Stimulated activated CD4-positive, alpha-beta T cell treated with anti-CD3 and anti-CD28 coated beads, Interleukin-12 subunit alpha, Interleukin-12 subunit beta, amount 100 ng/mL, for 48 hours (primary cell): Measurements from ENCODE around the gene ZDHHC1.

ENCODE experiments used
- DNase-seq, 3 donors: peaks; one replicate each; pipeline ENCODE4 v3.0.0-alpha.2; 2020; ENCODE audit warnings: low read depth in 2 of 3, low spot score in 1 of 3

The ZDHHC1 gene

GRCh38 chr16:67411339-67411738 lies 4.9 kb downstream of the ZDHHC1 start:
- DNase-seq, result no peak

- no peak for DNase-seq
Measured at GRCh38 chr16:67409631-67410030, 6.6 kb downstream of the ZDHHC1 start.

- DNase-seq, result no peak
Measured at GRCh38 chr16:67407788-67408452, 8.4 kb downstream of the ZDHHC1 start.

- no peak for DNase-seq
Measured at GRCh38 chr16:67407176-67407787, 9.0 kb downstream of the ZDHHC1 start.

- no peak for DNase-seq
Measured at GRCh38 chr16:67406111-67406971, 9.9 kb downstream of the ZDHHC1 start.

- DNase-seq, result no peak
Measured at GRCh38 chr16:67405336-67405735, 10.9 kb downstream of the ZDHHC1 start.

GRCh38 chr16:67404740-67405226 lies 11.5 kb downstream of the ZDHHC1 start:
- no peak for DNase-seq

- no peak for DNase-seq
Measured at GRCh38 chr16:67403976-67404555, 12.2 kb downstream of the ZDHHC1 start.

GRCh38 chr16:67400901-67401300 lies 15.4 kb downstream of the ZDHHC1 start:
- DNase-seq, result no peak

GRCh38 chr16:67399749-67400704 lies 16.2 kb downstream of the ZDHHC1 start:
- no peak for DNase-seq

- peak; percentile 20 to 47 (median 46) for DNase-seq
Measured at GRCh38 chr16:67399218-67399733, 17.0 kb downstream of the ZDHHC1 start.

- DNase-seq, result no peak
Measured at GRCh38 chr16:67398546-67399217, 17.6 kb downstream of the ZDHHC1 start.

GRCh38 chr16:67397812-67398545 lies 18.3 kb downstream of the ZDHHC1 start:
- DNase-seq, result no peak

GRCh38 chr16:67397036-67397801 lies 19.1 kb downstream of the ZDHHC1 start:
- DNase-seq, result no peak

GRCh38 chr16:67396159-67397035 lies 19.9 kb downstream of the ZDHHC1 start:
- DNase-seq, result no peak

- DNase-seq, result no peak
Measured at GRCh38 chr16:67395458-67396158, 20.7 kb downstream of the ZDHHC1 start.

GRCh38 chr16:67395105-67395457 lies 21.2 kb downstream of the ZDHHC1 start:
- DNase-seq, result no peak
